Globus pallidus (tissue), 1 donor: Measurements from ENCODE around the gene RBM6.
"Not testable (repeated sequence)": the region's sequence is repeated elsewhere in the genome, so short reads cannot be mapped to it uniquely, and the experiment has no call there.

ENCODE experiments used
- DNase-seq: peaks from one replicate; pipeline ENCODE4 v3.0.0-alpha.2; 2015; ENCODE audit warnings: low spot score

The RBM6 gene

GRCh38 chr3:49939858-49940666 lies at the start of gene RBM6:
Gene RBM6 (plus strand): TSS chr3:49940150. CDS start chr3:49962642, 22,492 bp downstream.
- peak; percentile 99 for DNase-seq

GRCh38 chr3:49895791-49896190 lies 44.2 kb upstream of the RBM6 start:
- DNase-seq = no peak

GRCh38 chr3:49896345-49896744 lies 43.6 kb upstream of the RBM6 start:
- no peak for DNase-seq

GRCh38 chr3:49898991-49899390 lies 41.0 kb upstream of the RBM6 start:
- DNase-seq = no peak

- DNase-seq = no peak
These were observed 40.1 kb upstream of the RBM6 start for GRCh38 chr3:49899815-49900214.

- no peak for DNase-seq
These were observed 39.3 kb upstream of the RBM6 start for GRCh38 chr3:49900491-49901153.

GRCh38 chr3:49901366-49902339 lies 38.3 kb upstream of the RBM6 start:
- DNase-seq = no peak

GRCh38 chr3:49902511-49903345 lies 37.2 kb upstream of the RBM6 start:
- no peak for DNase-seq

- no peak for DNase-seq
These were observed 36.2 kb upstream of the RBM6 start, which contains the start of gene MST1R for GRCh38 chr3:49903451-49904424. Gene MST1R (minus strand): TSS chr3:49903873. CDS start chr3:49903609, 264 bp downstream.

- not testable (repeated sequence) for DNase-seq
These were observed 35.5 kb upstream of the RBM6 start for GRCh38 chr3:49904448-49904847.

- DNase-seq = no peak
These were observed 33.7 kb upstream of the RBM6 start for GRCh38 chr3:49906073-49906743.

GRCh38 chr3:49908373-49909199 lies 31.4 kb upstream of the RBM6 start:
- DNase-seq = no peak

GRCh38 chr3:49910409-49911123 lies 29.4 kb upstream of the RBM6 start:
- DNase-seq = no peak

- no peak for DNase-seq
These were observed 28.9 kb upstream of the RBM6 start for GRCh38 chr3:49911124-49911420.

GRCh38 chr3:49911611-49912010 lies 28.3 kb upstream of the RBM6 start:
- DNase-seq = no peak

GRCh38 chr3:49912881-49913281 lies 27.1 kb upstream of the RBM6 start:
- peak; percentile 52 for DNase-seq

- DNase-seq = no peak
These were observed 25.0 kb upstream of the RBM6 start for GRCh38 chr3:49914906-49915305.

GRCh38 chr3:49916686-49917085 lies 23.3 kb upstream of the RBM6 start:
- no peak for DNase-seq
